Liver (tissue), 9 donors: ENCODE results near the gene KHK. TPM values are rescaled to one million over a fixed set of nuclear protein-coding genes. Genes with fewer than 3 reads are reported as not detected.

Experiments
- DNase-seq: peaks from one replicate; pipeline ENCODE4 v3.0.0-alpha.2; 2017; ENCODE audit warnings: low spot score
- H3K27ac ChIP-seq, 2 donors: one replicate each; pipeline ENCODE4 v1.7.0; 2013; ENCODE audit warnings: inconsistent platforms in 2 of 2, low read length in 2 of 2, control low read depth in 1 of 2, low read depth in 1 of 2, mild to moderate bottlenecking in 1 of 2
- H3K27me3 ChIP-seq, 4 donors: one replicate each; pipeline versions ENCODE4 v1.6.1 to v1.7.0; 2013; ENCODE audit warnings: low read length in 3 of 4, inconsistent platforms in 1 of 4, mild to moderate bottlenecking in 1 of 4, moderate library complexity in 1 of 4; ENCODE audit not compliant: control insufficient read depth in 4 of 4, insufficient read depth in 4 of 4
- H3K36me3 ChIP-seq, 4 donors: one replicate each; pipeline versions ENCODE4 v1.6.1 to v1.7.0; 2013; ENCODE audit warnings: low read length in 3 of 4, mild to moderate bottlenecking in 3 of 4, low read depth in 1 of 4, moderate library complexity in 1 of 4; ENCODE audit not compliant: control insufficient read depth in 4 of 4, insufficient read depth in 3 of 4
- H3K4me1 ChIP-seq, 4 donors: one replicate each; pipeline versions ENCODE4 v1.6.1 to v1.7.0; 2013; ENCODE audit warnings: low read length in 3 of 4, mild to moderate bottlenecking in 3 of 4, moderate library complexity in 1 of 4; ENCODE audit not compliant: control insufficient read depth in 4 of 4, insufficient read depth in 4 of 4
- H3K4me3 ChIP-seq, 3 donors: one replicate each; pipeline versions ENCODE4 v1.6.1 to v1.7.0; 2013; ENCODE audit warnings: low read length in 3 of 3, control low read depth in 1 of 3, low read depth in 1 of 3, mild to moderate bottlenecking in 1 of 3
- H3K9ac ChIP-seq, 2 donors: one replicate each; pipeline ENCODE4 v1.7.0; 2013; ENCODE audit warnings: low read length in 2 of 2, mild to moderate bottlenecking in 2 of 2, moderate library complexity in 2 of 2, control low read depth in 1 of 2, low read depth in 1 of 2
- H3K9me3 ChIP-seq, 4 donors: one replicate each; pipeline versions ENCODE4 v1.6.1 to v1.7.0; 2013; ENCODE audit warnings: low read length in 3 of 4; ENCODE audit not compliant: control insufficient read depth in 4 of 4
- EGR1 ChIP-seq, 2 donors: IDR thresholded peaks; 2 replicates each; pipeline ENCODE4 v1.6.1; 2016 to 2018; ENCODE audit warnings: antibody characterized with exemption in 2 of 2, low read depth in 2 of 2
- FOXA1 ChIP-seq: IDR thresholded peaks from 2 replicates; pipeline ENCODE4 v1.6.1; 2016; ENCODE audit warnings: antibody characterized with exemption
- FOXA2 ChIP-seq: IDR thresholded peaks from 2 replicates; pipeline ENCODE4 v1.6.1; 2016; ENCODE audit warnings: antibody characterized with exemption
- GABPA ChIP-seq, 2 donors: IDR thresholded peaks in 1 of 2; conservative IDR thresholded peaks in 1 of 2; 2 replicates each; pipeline ENCODE4 v1.6.1; 2016; ENCODE audit warnings: antibody characterized with exemption in 2 of 2, mild to moderate bottlenecking in 1 of 2, moderate library complexity in 1 of 2
- HNF4G ChIP-seq: IDR thresholded peaks from 2 replicates; pipeline ENCODE4 v1.6.1; 2016; ENCODE audit warnings: antibody characterized with exemption
- JUND ChIP-seq, 2 donors: IDR thresholded peaks; 2 replicates each; pipeline ENCODE4 v1.6.1; 2016; ENCODE audit warnings: antibody characterized with exemption in 2 of 2
- NR2F2 ChIP-seq: IDR thresholded peaks from 2 replicates; pipeline ENCODE4 v1.6.1; 2016; ENCODE audit warnings: antibody characterized with exemption
- RAD21 ChIP-seq, 2 donors: IDR thresholded peaks; 2 replicates each; pipeline ENCODE4 v1.6.1; 2016; ENCODE audit warnings: antibody characterized with exemption in 2 of 2, mild to moderate bottlenecking in 2 of 2
- RXRA ChIP-seq, 2 donors: IDR thresholded peaks; 2 replicates each; pipeline ENCODE4 v1.6.1; 2017 to 2018; ENCODE audit warnings: antibody characterized with exemption in 2 of 2, mild to moderate bottlenecking in 1 of 2
- SP1 ChIP-seq: IDR thresholded peaks from 2 replicates; pipeline ENCODE4 v1.6.1; 2018; ENCODE audit warnings: antibody characterized with exemption, mild to moderate bottlenecking
- TAF1 ChIP-seq: conservative IDR thresholded peaks from 2 replicates; pipeline ENCODE4 v1.6.1; 2016; ENCODE audit warnings: antibody characterized with exemption, mild to moderate bottlenecking
- YY1 ChIP-seq: IDR thresholded peaks from 2 replicates; pipeline ENCODE4 v1.6.1; 2016; ENCODE audit warnings: antibody characterized with exemption, mild to moderate bottlenecking
- WGBS: extraction: QIAGEN DNeasy Blood & Tissue Kit; methylation state at CpG from one replicate; pipeline ENCODE4 v1.1.7; 2013; 5-methylcytosine and 5-hydroxymethylcytosine counted together
- polyA plus RNA-seq, 2 donors: library from polyadenylated mRNA; stranded (reverse) in 1 of 2; unstranded in 1 of 2; fragments of 200-250 nt in 1 of 2; fragments of >200 nt in 1 of 2; fragmentation: Nextera tagmentation in 1 of 2; extraction: Ambion mirVana in 1 of 2; gene quantifications; one replicate each; pipeline versions ENCODE4 v1.2.1 to v1.2.3, GENCODE V29; 2013 to 2015
- total RNA-seq, 2 donors: library from RNA; depleted of rRNA; stranded (reverse); fragments of >200 nt; gene quantifications; one replicate each; pipeline ENCODE4 v1.2.3, GENCODE V29; 2014
- TF ChIP-seq, protein P1 (sequence below): fragments of 150-350 bp; IDR thresholded peaks from 2 replicates; pipeline ENCODE4 v1.5.1; 2017; ENCODE audit warnings: improper control_type of control experiment, low read depth, low read length; ENCODE audit not compliant: missing input control
- TF ChIP-seq, protein P2 (sequence below): IDR thresholded peaks from 2 replicates; pipeline ENCODE4 v1.6.1; 2016; ENCODE audit warnings: antibody characterized with exemption, mild to moderate bottlenecking
- TF ChIP-seq, protein P3 (sequence below): IDR thresholded peaks from 2 replicates; pipeline ENCODE4 v1.6.1; 2016; ENCODE audit warnings: antibody characterized with exemption
- TF ChIP-seq, protein P4 (sequence below): IDR thresholded peaks from 2 replicates; pipeline ENCODE4 v1.6.1; 2016; ENCODE audit warnings: antibody characterized with exemption
- donor health status: healthy.
- donor health status: healthy.
- donor health status: healthy.
- donor health status: healthy.
- donor health status: healthy.

Gene KHK
- total and polyA plus RNA-seq, 4 donors = 26.1 to 462 (median 188) TPM

DNA sequence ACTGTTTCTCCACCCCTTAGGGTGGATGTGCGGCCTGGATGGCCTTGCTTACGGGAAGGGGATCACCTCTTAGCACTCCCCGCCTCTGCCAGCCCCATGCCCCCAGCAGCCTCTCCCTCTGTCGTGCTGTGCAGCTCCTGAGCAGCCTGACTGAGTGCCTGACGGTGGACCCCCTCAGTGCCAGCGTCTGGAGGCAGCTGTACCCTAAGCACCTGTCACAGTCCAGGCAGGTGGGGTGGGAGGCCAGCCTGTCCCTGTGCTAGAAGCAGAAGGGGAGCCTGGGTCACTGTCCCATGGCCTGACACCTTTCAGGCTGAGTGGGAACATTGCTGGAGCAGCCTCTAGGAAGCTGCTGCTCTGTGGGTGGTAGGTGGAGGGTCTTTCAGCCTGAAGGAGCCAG is 48.6 kb upstream of the KHK start:
- H3K9me3 ChIP-seq = no peaks in the 10 kb centered on the region
- peaks cover 2 to 21% (median 12%) of the 10 kb centered on the region in 4 donors for H3K4me1 ChIP-seq
- DNase-seq = no peak

DNA sequence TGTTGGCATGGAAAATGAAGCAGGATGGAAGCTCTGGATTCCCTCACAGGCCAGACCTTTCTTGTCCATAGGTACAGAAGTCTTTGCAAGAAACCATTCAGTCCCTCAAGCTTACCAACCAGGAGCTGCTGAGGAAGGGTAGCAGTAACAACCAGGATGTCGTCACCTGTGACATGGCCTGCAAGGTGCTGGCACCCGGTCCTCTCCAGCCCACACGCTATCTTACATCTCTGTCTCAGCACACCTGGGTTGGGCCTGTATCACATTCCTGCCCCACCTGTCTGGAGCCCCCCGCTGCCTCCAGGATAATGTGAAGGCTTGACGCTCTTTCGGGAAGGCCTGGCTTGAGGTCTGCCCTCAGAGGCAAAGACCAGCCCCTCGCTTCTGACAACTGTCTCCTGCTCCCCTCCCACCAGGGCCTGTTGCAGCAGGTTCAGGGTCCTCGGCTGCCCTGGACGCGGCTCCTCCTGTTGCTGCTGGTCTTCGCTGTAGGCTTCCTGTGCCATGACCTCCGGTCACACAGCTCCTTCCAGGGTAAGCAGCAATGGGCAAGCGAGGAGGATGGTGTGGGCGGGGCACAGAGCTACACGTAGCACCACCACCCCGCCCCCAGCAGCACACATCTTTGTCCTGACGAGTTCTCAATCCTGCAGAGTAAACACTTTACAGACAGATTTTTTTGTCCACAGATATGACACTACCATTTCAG is 47.8 kb upstream of the KHK start:
- Histone ChIP-seq H3K9me3 (no peaks in the 10 kb centered on the region), H3K4me3 (no peak overlapping the region), H3K4me1 (peaks cover 1 to 15% (median 9%) of the 10 kb centered on the region in 4 donors), H3K9ac (no peak overlapping the region), H3K27ac (no peak overlapping the region), H3K27me3 (no peaks in the 10 kb centered on the region), H3K36me3 (peaks cover 25 to 75% (median 57%) of the 10 kb centered on the region in 4 donors)
- TF ChIP-seq FOXA1 (no peak), JUND (IDR thresholded peaks at IDR 0.05) (no peak), GABPA (IDR thresholded peaks at IDR 0.05 in 1 of 2, conservative IDR thresholded peaks at IDR 0.05 in 1 of 2) (no peak), NR2F2 (peak; percentile 45), HNF4G (no peak), RAD21 (IDR thresholded peaks at IDR 0.05) (no peak), EGR1 (IDR thresholded peaks at IDR 0.05; ENCODE audit: low read depth in 2 of 2) (no peak), RXRA (IDR thresholded peaks at IDR 0.05) (no peak)
- TF ChIP-seq, protein P1, sequence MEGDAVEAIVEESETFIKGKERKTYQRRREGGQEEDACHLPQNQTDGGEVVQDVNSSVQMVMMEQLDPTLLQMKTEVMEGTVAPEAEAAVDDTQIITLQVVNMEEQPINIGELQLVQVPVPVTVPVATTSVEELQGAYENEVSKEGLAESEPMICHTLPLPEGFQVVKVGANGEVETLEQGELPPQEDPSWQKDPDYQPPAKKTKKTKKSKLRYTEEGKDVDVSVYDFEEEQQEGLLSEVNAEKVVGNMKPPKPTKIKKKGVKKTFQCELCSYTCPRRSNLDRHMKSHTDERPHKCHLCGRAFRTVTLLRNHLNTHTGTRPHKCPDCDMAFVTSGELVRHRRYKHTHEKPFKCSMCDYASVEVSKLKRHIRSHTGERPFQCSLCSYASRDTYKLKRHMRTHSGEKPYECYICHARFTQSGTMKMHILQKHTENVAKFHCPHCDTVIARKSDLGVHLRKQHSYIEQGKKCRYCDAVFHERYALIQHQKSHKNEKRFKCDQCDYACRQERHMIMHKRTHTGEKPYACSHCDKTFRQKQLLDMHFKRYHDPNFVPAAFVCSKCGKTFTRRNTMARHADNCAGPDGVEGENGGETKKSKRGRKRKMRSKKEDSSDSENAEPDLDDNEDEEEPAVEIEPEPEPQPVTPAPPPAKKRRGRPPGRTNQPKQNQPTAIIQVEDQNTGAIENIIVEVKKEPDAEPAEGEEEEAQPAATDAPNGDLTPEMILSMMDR = no peak
- DNase-seq = no peak
- WGBS = 83% methylated on average over 17 of the region's 17 CpGs

More for the DNA sequence above, 48.6 kb upstream of the KHK start:
- TF ChIP-seq, protein P2, sequence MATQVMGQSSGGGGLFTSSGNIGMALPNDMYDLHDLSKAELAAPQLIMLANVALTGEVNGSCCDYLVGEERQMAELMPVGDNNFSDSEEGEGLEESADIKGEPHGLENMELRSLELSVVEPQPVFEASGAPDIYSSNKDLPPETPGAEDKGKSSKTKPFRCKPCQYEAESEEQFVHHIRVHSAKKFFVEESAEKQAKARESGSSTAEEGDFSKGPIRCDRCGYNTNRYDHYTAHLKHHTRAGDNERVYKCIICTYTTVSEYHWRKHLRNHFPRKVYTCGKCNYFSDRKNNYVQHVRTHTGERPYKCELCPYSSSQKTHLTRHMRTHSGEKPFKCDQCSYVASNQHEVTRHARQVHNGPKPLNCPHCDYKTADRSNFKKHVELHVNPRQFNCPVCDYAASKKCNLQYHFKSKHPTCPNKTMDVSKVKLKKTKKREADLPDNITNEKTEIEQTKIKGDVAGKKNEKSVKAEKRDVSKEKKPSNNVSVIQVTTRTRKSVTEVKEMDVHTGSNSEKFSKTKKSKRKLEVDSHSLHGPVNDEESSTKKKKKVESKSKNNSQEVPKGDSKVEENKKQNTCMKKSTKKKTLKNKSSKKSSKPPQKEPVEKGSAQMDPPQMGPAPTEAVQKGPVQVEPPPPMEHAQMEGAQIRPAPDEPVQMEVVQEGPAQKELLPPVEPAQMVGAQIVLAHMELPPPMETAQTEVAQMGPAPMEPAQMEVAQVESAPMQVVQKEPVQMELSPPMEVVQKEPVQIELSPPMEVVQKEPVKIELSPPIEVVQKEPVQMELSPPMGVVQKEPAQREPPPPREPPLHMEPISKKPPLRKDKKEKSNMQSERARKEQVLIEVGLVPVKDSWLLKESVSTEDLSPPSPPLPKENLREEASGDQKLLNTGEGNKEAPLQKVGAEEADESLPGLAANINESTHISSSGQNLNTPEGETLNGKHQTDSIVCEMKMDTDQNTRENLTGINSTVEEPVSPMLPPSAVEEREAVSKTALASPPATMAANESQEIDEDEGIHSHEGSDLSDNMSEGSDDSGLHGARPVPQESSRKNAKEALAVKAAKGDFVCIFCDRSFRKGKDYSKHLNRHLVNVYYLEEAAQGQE = no peak
- TF ChIP-seq GABPA (IDR thresholded peaks at IDR 0.05 in 1 of 2, conservative IDR thresholded peaks at IDR 0.05 in 1 of 2) (no peak), RXRA (IDR thresholded peaks at IDR 0.05) (no peak), HNF4G (no peak), RAD21 (IDR thresholded peaks at IDR 0.05) (no peak), SP1 (no peak), JUND (IDR thresholded peaks at IDR 0.05) (no peak), NR2F2 (no peak), EGR1 (IDR thresholded peaks at IDR 0.05; ENCODE audit: low read depth in 2 of 2) (no peak), YY1 (no peak), TAF1 (no peak), FOXA2 (no peak), FOXA1 (no peak)
- TF ChIP-seq, protein P3, sequence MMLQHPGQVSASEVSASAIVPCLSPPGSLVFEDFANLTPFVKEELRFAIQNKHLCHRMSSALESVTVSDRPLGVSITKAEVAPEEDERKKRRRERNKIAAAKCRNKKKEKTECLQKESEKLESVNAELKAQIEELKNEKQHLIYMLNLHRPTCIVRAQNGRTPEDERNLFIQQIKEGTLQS = no peak
- TF ChIP-seq, protein P4, sequence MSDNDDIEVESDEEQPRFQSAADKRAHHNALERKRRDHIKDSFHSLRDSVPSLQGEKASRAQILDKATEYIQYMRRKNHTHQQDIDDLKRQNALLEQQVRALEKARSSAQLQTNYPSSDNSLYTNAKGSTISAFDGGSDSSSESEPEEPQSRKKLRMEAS = no peak
- TF ChIP-seq, protein P1 = no peak
- no peaks in the 10 kb centered on the region for H3K27me3 ChIP-seq
- H3K4me3 ChIP-seq = no peak overlapping the region
- 95% methylated on average over 6 of the region's 6 CpGs for WGBS
- H3K9ac ChIP-seq = no peak overlapping the region
- H3K36me3 ChIP-seq = peaks cover 25 to 75% (median 57%) of the 10 kb centered on the region in 4 donors
- no peak overlapping the region for H3K27ac ChIP-seq
